ENCODE results near the gene KCNN3. TPM values are rescaled to one million over a fixed set of nuclear protein-coding genes. Genes with fewer than 3 reads are reported as not detected.

Gene KCNN3
- total and polyA plus RNA-seq, 2 of the 8 experiments (the other 6 are each of a cell fraction or from before 2014, with no cell fraction given) = 2.8 to 3.7 TPM

GRCh38 chr1:154742606-154743005 is 127.5 kb downstream of the KCNN3 start (continued):
- TF ChIP-seq, protein P1, sequence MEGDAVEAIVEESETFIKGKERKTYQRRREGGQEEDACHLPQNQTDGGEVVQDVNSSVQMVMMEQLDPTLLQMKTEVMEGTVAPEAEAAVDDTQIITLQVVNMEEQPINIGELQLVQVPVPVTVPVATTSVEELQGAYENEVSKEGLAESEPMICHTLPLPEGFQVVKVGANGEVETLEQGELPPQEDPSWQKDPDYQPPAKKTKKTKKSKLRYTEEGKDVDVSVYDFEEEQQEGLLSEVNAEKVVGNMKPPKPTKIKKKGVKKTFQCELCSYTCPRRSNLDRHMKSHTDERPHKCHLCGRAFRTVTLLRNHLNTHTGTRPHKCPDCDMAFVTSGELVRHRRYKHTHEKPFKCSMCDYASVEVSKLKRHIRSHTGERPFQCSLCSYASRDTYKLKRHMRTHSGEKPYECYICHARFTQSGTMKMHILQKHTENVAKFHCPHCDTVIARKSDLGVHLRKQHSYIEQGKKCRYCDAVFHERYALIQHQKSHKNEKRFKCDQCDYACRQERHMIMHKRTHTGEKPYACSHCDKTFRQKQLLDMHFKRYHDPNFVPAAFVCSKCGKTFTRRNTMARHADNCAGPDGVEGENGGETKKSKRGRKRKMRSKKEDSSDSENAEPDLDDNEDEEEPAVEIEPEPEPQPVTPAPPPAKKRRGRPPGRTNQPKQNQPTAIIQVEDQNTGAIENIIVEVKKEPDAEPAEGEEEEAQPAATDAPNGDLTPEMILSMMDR (IDR thresholded peaks at IDR 0.05; ENCODE audit: control extremely low read depth in 1 of 3, insufficient read depth in 1 of 3, low read depth in 1 of 3, low read length in 3 of 3) = no peak
- TF ChIP-seq RFX5 (IDR thresholded peaks at IDR 0.05; ENCODE audit: borderline replicate concordance, low read depth, low read length) = no peak
- no peak for TF ChIP-seq HDAC6 (IDR thresholded peaks at IDR 0.05; ENCODE audit: low read depth, low read length)
- TF ChIP-seq, protein P2, sequence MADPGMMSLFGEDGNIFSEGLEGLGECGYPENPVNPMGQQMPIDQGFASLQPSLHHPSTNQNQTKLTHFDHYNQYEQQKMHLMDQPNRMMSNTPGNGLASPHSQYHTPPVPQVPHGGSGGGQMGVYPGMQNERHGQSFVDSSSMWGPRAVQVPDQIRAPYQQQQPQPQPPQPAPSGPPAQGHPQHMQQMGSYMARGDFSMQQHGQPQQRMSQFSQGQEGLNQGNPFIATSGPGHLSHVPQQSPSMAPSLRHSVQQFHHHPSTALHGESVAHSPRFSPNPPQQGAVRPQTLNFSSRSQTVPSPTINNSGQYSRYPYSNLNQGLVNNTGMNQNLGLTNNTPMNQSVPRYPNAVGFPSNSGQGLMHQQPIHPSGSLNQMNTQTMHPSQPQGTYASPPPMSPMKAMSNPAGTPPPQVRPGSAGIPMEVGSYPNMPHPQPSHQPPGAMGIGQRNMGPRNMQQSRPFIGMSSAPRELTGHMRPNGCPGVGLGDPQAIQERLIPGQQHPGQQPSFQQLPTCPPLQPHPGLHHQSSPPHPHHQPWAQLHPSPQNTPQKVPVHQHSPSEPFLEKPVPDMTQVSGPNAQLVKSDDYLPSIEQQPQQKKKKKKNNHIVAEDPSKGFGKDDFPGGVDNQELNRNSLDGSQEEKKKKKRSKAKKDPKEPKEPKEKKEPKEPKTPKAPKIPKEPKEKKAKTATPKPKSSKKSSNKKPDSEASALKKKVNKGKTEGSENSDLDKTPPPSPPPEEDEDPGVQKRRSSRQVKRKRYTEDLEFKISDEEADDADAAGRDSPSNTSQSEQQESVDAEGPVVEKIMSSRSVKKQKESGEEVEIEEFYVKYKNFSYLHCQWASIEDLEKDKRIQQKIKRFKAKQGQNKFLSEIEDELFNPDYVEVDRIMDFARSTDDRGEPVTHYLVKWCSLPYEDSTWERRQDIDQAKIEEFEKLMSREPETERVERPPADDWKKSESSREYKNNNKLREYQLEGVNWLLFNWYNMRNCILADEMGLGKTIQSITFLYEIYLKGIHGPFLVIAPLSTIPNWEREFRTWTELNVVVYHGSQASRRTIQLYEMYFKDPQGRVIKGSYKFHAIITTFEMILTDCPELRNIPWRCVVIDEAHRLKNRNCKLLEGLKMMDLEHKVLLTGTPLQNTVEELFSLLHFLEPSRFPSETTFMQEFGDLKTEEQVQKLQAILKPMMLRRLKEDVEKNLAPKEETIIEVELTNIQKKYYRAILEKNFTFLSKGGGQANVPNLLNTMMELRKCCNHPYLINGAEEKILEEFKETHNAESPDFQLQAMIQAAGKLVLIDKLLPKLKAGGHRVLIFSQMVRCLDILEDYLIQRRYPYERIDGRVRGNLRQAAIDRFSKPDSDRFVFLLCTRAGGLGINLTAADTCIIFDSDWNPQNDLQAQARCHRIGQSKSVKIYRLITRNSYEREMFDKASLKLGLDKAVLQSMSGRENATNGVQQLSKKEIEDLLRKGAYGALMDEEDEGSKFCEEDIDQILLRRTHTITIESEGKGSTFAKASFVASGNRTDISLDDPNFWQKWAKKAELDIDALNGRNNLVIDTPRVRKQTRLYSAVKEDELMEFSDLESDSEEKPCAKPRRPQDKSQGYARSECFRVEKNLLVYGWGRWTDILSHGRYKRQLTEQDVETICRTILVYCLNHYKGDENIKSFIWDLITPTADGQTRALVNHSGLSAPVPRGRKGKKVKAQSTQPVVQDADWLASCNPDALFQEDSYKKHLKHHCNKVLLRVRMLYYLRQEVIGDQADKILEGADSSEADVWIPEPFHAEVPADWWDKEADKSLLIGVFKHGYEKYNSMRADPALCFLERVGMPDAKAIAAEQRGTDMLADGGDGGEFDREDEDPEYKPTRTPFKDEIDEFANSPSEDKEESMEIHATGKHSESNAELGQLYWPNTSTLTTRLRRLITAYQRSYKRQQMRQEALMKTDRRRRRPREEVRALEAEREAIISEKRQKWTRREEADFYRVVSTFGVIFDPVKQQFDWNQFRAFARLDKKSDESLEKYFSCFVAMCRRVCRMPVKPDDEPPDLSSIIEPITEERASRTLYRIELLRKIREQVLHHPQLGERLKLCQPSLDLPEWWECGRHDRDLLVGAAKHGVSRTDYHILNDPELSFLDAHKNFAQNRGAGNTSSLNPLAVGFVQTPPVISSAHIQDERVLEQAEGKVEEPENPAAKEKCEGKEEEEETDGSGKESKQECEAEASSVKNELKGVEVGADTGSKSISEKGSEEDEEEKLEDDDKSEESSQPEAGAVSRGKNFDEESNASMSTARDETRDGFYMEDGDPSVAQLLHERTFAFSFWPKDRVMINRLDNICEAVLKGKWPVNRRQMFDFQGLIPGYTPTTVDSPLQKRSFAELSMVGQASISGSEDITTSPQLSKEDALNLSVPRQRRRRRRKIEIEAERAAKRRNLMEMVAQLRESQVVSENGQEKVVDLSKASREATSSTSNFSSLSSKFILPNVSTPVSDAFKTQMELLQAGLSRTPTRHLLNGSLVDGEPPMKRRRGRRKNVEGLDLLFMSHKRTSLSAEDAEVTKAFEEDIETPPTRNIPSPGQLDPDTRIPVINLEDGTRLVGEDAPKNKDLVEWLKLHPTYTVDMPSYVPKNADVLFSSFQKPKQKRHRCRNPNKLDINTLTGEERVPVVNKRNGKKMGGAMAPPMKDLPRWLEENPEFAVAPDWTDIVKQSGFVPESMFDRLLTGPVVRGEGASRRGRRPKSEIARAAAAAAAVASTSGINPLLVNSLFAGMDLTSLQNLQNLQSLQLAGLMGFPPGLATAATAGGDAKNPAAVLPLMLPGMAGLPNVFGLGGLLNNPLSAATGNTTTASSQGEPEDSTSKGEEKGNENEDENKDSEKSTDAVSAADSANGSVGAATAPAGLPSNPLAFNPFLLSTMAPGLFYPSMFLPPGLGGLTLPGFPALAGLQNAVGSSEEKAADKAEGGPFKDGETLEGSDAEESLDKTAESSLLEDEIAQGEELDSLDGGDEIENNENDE (IDR thresholded peaks at IDR 0.05; ENCODE audit: insufficient replicate concordance, low read length) = no peak
- TF ChIP-seq POLR2AphosphoS5 (IDR thresholded peaks at IDR 0.05; ENCODE audit: low read depth, low read length) = no peak
- TF ChIP-seq HDAC2 (IDR thresholded peaks at IDR 0.05; ENCODE audit: borderline replicate concordance in 1 of 2, low read depth in 2 of 2, low read length in 2 of 2) = no peak
